Adrenal gland (tissue), 12 donors: ENCODE measurements around the gene CRTC1. TPM values are rescaled to one million over a fixed set of nuclear protein-coding genes. Genes with fewer than 3 reads are reported as not detected.

Experiments
- DNase-seq, 7 donors: peaks; one replicate each; pipeline ENCODE4 v3.0.0-alpha.2; 2019 to 2020
- H3K27ac ChIP-seq, 5 donors: fragments of 200-600 bp; sonication (generic) in 4 of 5; 1 replicate in 3 of 5; 2 replicates in 2 of 5; pipeline versions ENCODE4 v1.5.1 to v1.8.0; 2016 to 2020; ENCODE audit warnings: mild to moderate bottlenecking in 1 of 5
- H3K27me3 ChIP-seq: fragments of 200-600 bp; 2 replicates; pipeline ENCODE4 v1.8.0; 2021
- H3K36me3 ChIP-seq, 2 donors: fragments of 200-600 bp; replicated peaks in 1 of 2; 1 replicate in 1 of 2; 2 replicates in 1 of 2; pipeline versions ENCODE4 v1.5.1 to v1.8.0; 2018 to 2022
- H3K4me1 ChIP-seq, 2 donors: fragments of 200-600 bp; replicated peaks in 1 of 2; 1 replicate in 1 of 2; 2 replicates in 1 of 2; pipeline versions ENCODE4 v1.5.1 to v1.8.0; 2018 to 2021
- H3K4me3 ChIP-seq, 4 donors: fragments of 200-600 bp; sonication (generic) in 3 of 4; one replicate each; pipeline ENCODE4 v1.5.1; 2016 to 2018
- H3K9me3 ChIP-seq, 3 donors: fragments of 200-600 bp; sonication (generic) in 1 of 3; replicated peaks in 1 of 3; 1 replicate in 2 of 3; 2 replicates in 1 of 3; pipeline versions ENCODE4 v1.5.1 to v1.8.0; 2016 to 2021
- POLR2A ChIP-seq, 2 donors: fragments of 450-650 bp; IDR thresholded peaks; one replicate each; pipeline ENCODE4 v1.6.1; 2017; ENCODE audit warnings: antibody characterized with exemption in 2 of 2, mild to moderate bottlenecking in 2 of 2, moderate library complexity in 1 of 2
- WGBS, 4 donors: extraction: QIAGEN DNeasy Blood & Tissue Kit in 2 of 4; methylation state at CpG; one replicate each; pipeline versions ENCODE4 v1.1.5 to v1.1.7; 2013 to 2017; 5-methylcytosine and 5-hydroxymethylcytosine counted together
- intact Hi-C, 2 donors: fragments of 100-400 bp; cut with DNase I; formaldehyde crosslinking; loops; one replicate each; pipeline versions ENCODE4 v1.14.1 to v1.15.0; 2022 to 2023
- polyA plus RNA-seq, 3 donors: library from polyadenylated mRNA; stranded (reverse); fragments of 200-250 nt in 2 of 3; fragments of 350-450 nt in 1 of 3; fragmentation: Illumina TruSeq in 1 of 3; extraction: RNeasy Lipid Tissue Mini Kit (QIAGEN cat#74804) in 1 of 3; gene quantifications; one replicate each; pipeline ENCODE4 v1.2.3, GENCODE V29; 2013 to 2014
- total RNA-seq, 9 donors: library from RNA; depleted of rRNA in 4 of 9; stranded (reverse); fragments of >200 nt in 4 of 9; fragments of 120-200 nt in 1 of 9; fragmentation: NEBNext Ultra II Directional in 1 of 9; extraction: Animal tissue kit (Norgen Biotek cat#: 25700) in 1 of 9; gene quantifications; one replicate each; pipeline versions ENCODE4 v1.1.0 to v1.2.4, GENCODE V29; 2013 to 2023
- TF ChIP-seq, protein P1 (sequence below), 6 experiments: fragments of 450-650 bp in 4 of 6; fragments of 200-600 bp in 2 of 6; sonication (generic) in 1 of 6; IDR thresholded peaks; 1 replicate in 5 of 6; 2 replicates in 1 of 6; pipeline versions ENCODE4 v1.5.1 to v1.8.0; 2016 to 2021; ENCODE audit warnings: antibody characterized with exemption in 6 of 6, mild to moderate bottlenecking in 2 of 6, moderate library complexity in 1 of 6
- donor health status: healthy with polysubstance abuse.
- donor health status: Bipolar disorder and iron deficiency.
- donor health status: DM: yes; HTN: yes; CAD: no.
- donor health status: DM: no; HTN: no; CAD: no.
- donor health status: DM: no; HTN: no; CAD: no.
- donor health status: DM: yes; HTN: yes; CAD: no.

The CRTC1 gene
- total and polyA plus RNA-seq, 12 donors: 3.1 to 38.1 (median 10.3) TPM

DNA sequence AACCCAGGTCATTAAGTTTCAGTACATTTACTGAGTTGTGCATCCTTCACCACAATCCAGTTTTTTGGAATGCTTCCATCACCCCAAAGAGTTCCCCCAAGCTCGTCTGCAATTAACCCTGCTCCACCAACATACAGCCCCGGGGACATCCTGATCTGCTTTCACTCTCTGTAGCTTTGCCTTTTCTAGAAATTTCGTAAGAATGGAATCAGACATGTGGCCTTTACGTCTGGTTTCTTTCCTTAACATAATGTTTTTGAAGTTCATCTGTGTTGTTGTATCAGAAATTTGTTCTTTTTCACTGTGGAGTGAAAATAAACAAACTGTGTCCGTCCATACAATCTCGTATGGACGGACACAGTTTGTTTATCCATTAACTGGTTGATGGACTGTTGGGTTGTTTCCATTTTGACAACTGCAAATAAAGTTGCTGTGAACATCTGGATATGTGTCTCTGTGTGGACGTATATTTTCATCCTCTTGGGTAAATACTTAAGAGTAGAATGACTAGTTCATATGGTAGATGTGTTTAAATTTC, 43.7 kb upstream of the CRTC1 start:
- no peak overlapping the region for H3K27ac ChIP-seq
- intact Hi-C loops: no loop called here
- no peaks in the 10 kb centered on the region for H3K9me3 ChIP-seq
- DNase-seq: no peak
- H3K4me1 ChIP-seq: peaks cover 3 to 12% of the 10 kb centered on the region in 2 donors
- H3K36me3 ChIP-seq: no peaks in the 10 kb centered on the region
- 78 to 84% (median 80%) methylated on average over 8 of the region's 8 CpGs for WGBS, 4 donors
- TF ChIP-seq, protein P1, sequence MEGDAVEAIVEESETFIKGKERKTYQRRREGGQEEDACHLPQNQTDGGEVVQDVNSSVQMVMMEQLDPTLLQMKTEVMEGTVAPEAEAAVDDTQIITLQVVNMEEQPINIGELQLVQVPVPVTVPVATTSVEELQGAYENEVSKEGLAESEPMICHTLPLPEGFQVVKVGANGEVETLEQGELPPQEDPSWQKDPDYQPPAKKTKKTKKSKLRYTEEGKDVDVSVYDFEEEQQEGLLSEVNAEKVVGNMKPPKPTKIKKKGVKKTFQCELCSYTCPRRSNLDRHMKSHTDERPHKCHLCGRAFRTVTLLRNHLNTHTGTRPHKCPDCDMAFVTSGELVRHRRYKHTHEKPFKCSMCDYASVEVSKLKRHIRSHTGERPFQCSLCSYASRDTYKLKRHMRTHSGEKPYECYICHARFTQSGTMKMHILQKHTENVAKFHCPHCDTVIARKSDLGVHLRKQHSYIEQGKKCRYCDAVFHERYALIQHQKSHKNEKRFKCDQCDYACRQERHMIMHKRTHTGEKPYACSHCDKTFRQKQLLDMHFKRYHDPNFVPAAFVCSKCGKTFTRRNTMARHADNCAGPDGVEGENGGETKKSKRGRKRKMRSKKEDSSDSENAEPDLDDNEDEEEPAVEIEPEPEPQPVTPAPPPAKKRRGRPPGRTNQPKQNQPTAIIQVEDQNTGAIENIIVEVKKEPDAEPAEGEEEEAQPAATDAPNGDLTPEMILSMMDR (IDR thresholded peaks at IDR 0.05): no peak
- TF ChIP-seq POLR2A (IDR thresholded peaks at IDR 0.05): no peak
- no peaks in the 10 kb centered on the region for H3K27me3 ChIP-seq
- H3K4me3 ChIP-seq: no peak overlapping the region

DNA sequence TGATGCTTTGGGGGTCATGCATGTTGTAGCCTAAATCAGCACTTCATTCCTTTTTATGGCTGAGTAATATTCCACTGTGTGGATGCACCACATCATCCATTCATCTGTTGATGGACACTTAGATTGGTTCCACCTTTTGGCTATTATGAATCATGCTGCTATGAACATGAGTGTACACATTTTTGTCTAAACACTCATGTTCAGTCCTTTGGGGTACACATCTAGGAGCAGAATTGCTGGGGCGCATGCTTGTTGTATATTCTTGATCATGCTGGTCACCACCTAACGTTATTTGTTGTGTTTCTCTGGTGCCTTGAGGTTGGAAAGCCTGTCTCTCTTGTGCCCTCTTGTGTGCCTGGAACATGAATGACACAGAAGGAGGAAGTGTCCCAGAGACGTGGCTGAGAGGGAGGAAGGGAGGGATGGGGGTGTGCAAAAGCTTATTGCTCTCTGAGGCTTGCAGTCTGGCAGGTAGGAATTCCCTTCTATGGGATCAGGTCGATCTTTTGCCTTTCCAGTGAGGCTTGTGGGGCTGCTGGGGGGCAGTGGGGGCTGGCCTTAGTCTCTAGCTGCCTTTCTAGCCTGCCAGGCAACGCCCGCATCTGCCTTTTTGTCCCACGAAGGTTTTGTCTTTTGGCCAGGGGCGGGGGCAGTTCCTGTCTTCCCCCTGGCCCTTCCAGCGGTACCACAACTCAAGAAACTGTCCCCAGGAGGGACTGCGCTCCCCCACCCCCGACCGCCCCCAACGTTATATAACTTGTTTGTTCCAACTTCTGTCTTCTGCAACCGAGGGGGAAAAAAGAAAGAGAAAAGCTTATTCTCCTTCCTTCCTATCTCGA, 39.1 kb upstream of the CRTC1 start:
- TF ChIP-seq, protein P1 (IDR thresholded peaks at IDR 0.05): no peak
- TF ChIP-seq POLR2A (IDR thresholded peaks at IDR 0.05): no peak
- WGBS, 4 donors: 64 to 75% (median 67%) methylated on average over 12 to 15 of the region's 15 CpGs
- H3K27ac ChIP-seq: peak overlapping the region in 2 of 5 donors; percentile 30 to 31
- no peaks in the 10 kb centered on the region for H3K27me3 ChIP-seq
- DNase-seq: peak in 1 of 7 donors; percentile 31
- H3K4me1 ChIP-seq: peaks cover 7 to 23% of the 10 kb centered on the region in 2 donors
- H3K9me3 ChIP-seq: no peaks in the 10 kb centered on the region
- intact Hi-C loops: no loop called here
- H3K36me3 ChIP-seq: no peaks in the 10 kb centered on the region
- peak overlapping the region in 1 of 4 donors; percentile 9 for H3K4me3 ChIP-seq

DNA sequence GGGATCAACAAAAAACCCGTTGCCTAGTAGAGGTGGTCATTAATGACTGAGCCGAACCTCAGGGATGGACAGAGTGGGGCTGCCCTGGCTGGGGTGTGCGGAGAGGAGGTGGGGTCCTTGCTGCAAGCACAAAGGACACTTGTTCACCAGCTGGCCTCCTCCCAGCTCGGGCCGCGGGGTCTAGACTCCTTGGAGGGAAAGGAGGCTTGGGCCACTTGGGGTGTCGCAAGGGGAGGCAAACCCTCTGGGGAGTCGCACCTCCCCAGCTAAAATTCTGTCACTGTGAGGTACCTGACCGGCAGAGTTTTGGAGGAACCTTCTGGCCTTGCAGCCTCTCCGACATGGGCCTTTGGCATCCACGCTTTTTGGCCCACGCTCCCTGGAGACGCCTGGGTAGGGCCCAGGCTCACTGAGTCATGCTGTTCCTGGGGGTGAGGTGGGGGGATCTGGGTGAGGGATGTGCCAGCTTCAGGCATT, 38.4 kb upstream of the CRTC1 start:
- peak in 6 of 7 donors; percentile 66 to 75 (median 71) for DNase-seq
- H3K27ac ChIP-seq: peak overlapping the region in 2 of 5 donors; percentile 30 to 31
- H3K27me3 ChIP-seq: no peaks in the 10 kb centered on the region
- no peak for TF ChIP-seq POLR2A (IDR thresholded peaks at IDR 0.05)
- TF ChIP-seq, protein P1 (IDR thresholded peaks at IDR 0.05): no peak
- WGBS, 4 donors: 60 to 66% (median 64%) methylated on average over 8 to 13 of the region's 13 CpGs
- intact Hi-C loops: no loop called here
- H3K9me3 ChIP-seq: no peaks in the 10 kb centered on the region
- no peak overlapping the region for H3K4me3 ChIP-seq
- H3K4me1 ChIP-seq: peaks cover 7 to 24% of the 10 kb centered on the region in 2 donors
- no peaks in the 10 kb centered on the region for H3K36me3 ChIP-seq

DNA sequence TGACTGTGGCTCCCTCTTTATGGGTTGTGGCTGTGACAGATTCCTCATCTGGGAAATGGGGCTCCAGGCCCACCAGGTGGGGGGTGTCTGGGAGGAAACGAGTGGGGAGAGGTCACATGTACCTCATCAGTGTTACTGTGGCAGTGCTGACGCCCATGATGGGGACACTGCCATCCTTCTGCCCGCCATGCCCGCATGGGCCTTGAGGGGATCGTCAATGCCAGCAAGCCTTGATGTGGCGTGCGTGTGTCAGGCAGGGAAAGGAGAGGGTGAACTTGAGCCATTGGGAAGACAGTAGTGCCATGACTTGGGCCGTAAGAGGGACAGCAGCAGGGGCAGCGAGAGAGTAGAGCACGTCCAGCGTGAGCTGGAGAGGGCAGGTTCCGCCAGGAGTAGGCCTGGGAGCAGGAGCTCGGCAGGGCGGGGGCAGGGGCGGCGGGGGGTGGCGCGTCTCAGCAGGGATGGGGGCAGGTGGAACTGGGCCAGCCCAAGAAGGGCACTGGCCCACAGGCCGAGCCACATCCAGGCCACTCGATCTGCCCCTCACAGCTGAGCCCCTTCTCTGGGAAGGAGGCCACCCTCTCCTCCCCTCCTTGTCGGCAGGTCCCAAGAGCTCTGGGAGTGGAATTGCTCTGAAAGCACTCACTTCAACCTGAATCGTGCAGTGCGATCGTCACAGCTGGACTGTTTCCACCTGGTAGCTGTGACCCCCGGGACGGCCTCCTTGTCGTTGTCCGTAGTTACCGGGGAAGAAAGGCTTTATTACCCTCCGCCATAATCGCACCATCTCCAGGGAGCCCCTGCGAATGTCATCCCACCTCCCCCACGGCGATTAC, 36.7 kb upstream of the CRTC1 start:
- TF ChIP-seq, protein P1 (IDR thresholded peaks at IDR 0.05): no peak
- TF ChIP-seq POLR2A (IDR thresholded peaks at IDR 0.05): no peak
- H3K36me3 ChIP-seq: no peaks in the 10 kb centered on the region
- intact Hi-C loops: no loop called here
- H3K4me3 ChIP-seq: no peak overlapping the region
- H3K27me3 ChIP-seq: no peaks in the 10 kb centered on the region
- WGBS, 4 donors: 83 to 93% (median 92%) methylated on average over 26 to 34 of the region's 34 CpGs
- H3K4me1 ChIP-seq: peaks cover 7 to 30% of the 10 kb centered on the region in 2 donors
- H3K27ac ChIP-seq: no peak overlapping the region
- DNase-seq: no peak
- no peaks in the 10 kb centered on the region for H3K9me3 ChIP-seq
